NCI-H1694 treated with DMSO at 0.1 percent for 48 hours (cell line): ENCODE data around the gene MAP1S.

Experiments used
- DNase-seq: peaks from one replicate; lab custom pipeline; 2025; lab: John Stamatoyannopoulos, UW

Gene MAP1S

GRCh38 chr19:17718947-17719711, at the start of gene MAP1S:
Gene MAP1S (plus strand): TSS chr19:17719480. CDS start chr19:17719503, 23 bp downstream.
- DNase-seq = no peak

- no peak for DNase-seq
Observed at GRCh38 chr19:17671906-17672305, 47.4 kb upstream of the MAP1S start.

- DNase-seq = no peak
Observed at GRCh38 chr19:17673937-17674799, 45.1 kb upstream of the MAP1S start.

- DNase-seq = no peak
Observed at GRCh38 chr19:17676295-17676694, 43.0 kb upstream of the MAP1S start.

- DNase-seq = no peak
Observed at GRCh38 chr19:17677002-17677401, 42.3 kb upstream of the MAP1S start.

GRCh38 chr19:17678836-17679235, 40.4 kb upstream of the MAP1S start:
- no peak for DNase-seq

GRCh38 chr19:17679526-17680229, 39.6 kb upstream of the MAP1S start:
- no peak for DNase-seq

- no peak for DNase-seq
Observed at GRCh38 chr19:17680230-17680722, 39.0 kb upstream of the MAP1S start.

GRCh38 chr19:17681505-17682125, 37.7 kb upstream of the MAP1S start:
- DNase-seq = no peak

- no peak for DNase-seq
Observed at GRCh38 chr19:17682273-17682672, 37.0 kb upstream of the MAP1S start.

GRCh38 chr19:17683078-17683477, 36.2 kb upstream of the MAP1S start:
- DNase-seq = no peak

- no peak for DNase-seq
Observed at GRCh38 chr19:17684256-17684655, 35.0 kb upstream of the MAP1S start.

GRCh38 chr19:17685451-17686022, 33.7 kb upstream of the MAP1S start:
- DNase-seq = no peak

- no peak for DNase-seq
Observed at GRCh38 chr19:17686023-17686521, 33.2 kb upstream of the MAP1S start.

- no peak for DNase-seq
Observed at GRCh38 chr19:17686592-17687024, 32.7 kb upstream of the MAP1S start.

- no peak for DNase-seq
Observed at GRCh38 chr19:17687141-17687856, 32.0 kb upstream of the MAP1S start.

GRCh38 chr19:17687857-17688784, 31.2 kb upstream of the MAP1S start, which contains the start of gene UNC13A:
Gene UNC13A (minus strand): TSS chr19:17688354. CDS start chr19:17688199, 155 bp downstream.
- DNase-seq = peak; percentile 53

GRCh38 chr19:17688853-17689595, 30.3 kb upstream of the MAP1S start:
- no peak for DNase-seq

- DNase-seq = no peak
Observed at GRCh38 chr19:17692566-17692965, 26.7 kb upstream of the MAP1S start.
